Testis (tissue), 3 donors: ENCODE data around the gene FBXL7. TPM values are rescaled to one million over a fixed set of nuclear protein-coding genes. Genes with fewer than 3 reads are reported as not detected.

Experiments
- DNase-seq: peaks from one replicate; pipeline ENCODE4 v3.0.0-alpha.2; 2019
- H3K27ac ChIP-seq, 2 donors: fragments of 200-600 bp; sonication (generic); one replicate each; pipeline ENCODE4 v1.5.1; 2019
- H3K27me3 ChIP-seq: fragments of 200-600 bp; sonication (generic); one replicate; pipeline ENCODE4 v1.5.1; 2019
- H3K36me3 ChIP-seq: fragments of 200-600 bp; sonication (generic); one replicate; pipeline ENCODE4 v1.5.1; 2017; ENCODE audit warnings: low read depth; ENCODE audit errors: missing control alignments
- H3K4me1 ChIP-seq: fragments of 200-600 bp; sonication (generic); one replicate; pipeline ENCODE4 v1.5.1; 2019
- H3K4me3 ChIP-seq, 2 donors: fragments of 200-600 bp; sonication (generic); one replicate each; pipeline ENCODE4 v1.5.1; 2017 to 2019
- H3K9me3 ChIP-seq: fragments of 200-600 bp; sonication (generic); one replicate; pipeline ENCODE4 v1.5.1; 2017
- CTCF ChIP-seq, 3 experiments: fragments of 450-650 bp in 2 of 3; fragments of 200-600 bp in 1 of 3; sonication (generic) in 1 of 3; IDR thresholded peaks; one replicate each; pipeline ENCODE4 v1.5.1; 2016 to 2019; ENCODE audit warnings: antibody characterized with exemption in 3 of 3, mild to moderate bottlenecking in 2 of 3, moderate library complexity in 1 of 3
- POLR2A ChIP-seq: fragments of 450-650 bp; IDR thresholded peaks from one replicate; pipeline ENCODE4 v1.6.1; 2017; ENCODE audit warnings: antibody characterized with exemption, mild to moderate bottlenecking, moderate library complexity
- WGBS, 2 donors: methylation state at CpG; one replicate each; pipeline ENCODE4 v1.1.5; 2018; 5-methylcytosine and 5-hydroxymethylcytosine counted together
- intact Hi-C: fragments of 100-400 bp; cut with DNase I; formaldehyde crosslinking; loops from one replicate; pipeline ENCODE4 v1.15.1; 2023; ENCODE audit warnings: low total_unique reads
- polyA plus RNA-seq: library from polyadenylated mRNA; stranded (reverse); fragments of 350-450 nt; fragmentation: Illumina TruSeq; extraction: RNeasy Lipid Tissue Mini Kit (QIAGEN cat#74804); gene quantifications from one replicate; pipeline ENCODE4 v1.2.3, GENCODE V29; 2014; ENCODE audit warnings: low read depth, low replicate concordance; ENCODE audit not compliant: insufficient read depth
- total RNA-seq, 2 donors: library from RNA; depleted of rRNA; stranded (reverse); fragments of >200 nt; gene quantifications; one replicate each; pipeline ENCODE4 v1.2.3, GENCODE V29; 2016

The FBXL7 gene
- total and polyA plus RNA-seq, 3 donors from 2014 or later, result 9.8 to 17.3 (median 15.2) TPM

GRCh38 chr5:15734058-15734457 is 234.1 kb downstream of the FBXL7 start:
- Histone ChIP-seq H3K4me3 (no peak overlapping the region), H3K4me1 (no peaks in the 10 kb centered on the region), H3K36me3 (no peaks in the 10 kb centered on the region), H3K9me3 (no peaks in the 10 kb centered on the region), H3K27me3 (no peaks in the 10 kb centered on the region), H3K27ac (no peak overlapping the region)
- no peak for DNase-seq
- 82 to 87% methylated on average over 7 of the region's 7 CpGs for WGBS, 2 donors
- TF ChIP-seq CTCF (IDR thresholded peaks at IDR 0.05) (no peak), POLR2A (no peak)
- intact Hi-C loops, result no loop called here

- TF ChIP-seq POLR2A (no peak), CTCF (IDR thresholded peaks at IDR 0.05) (no peak)
These were observed 237.2 kb downstream of the FBXL7 start for GRCh38 chr5:15737036-15737821.

GRCh38 chr5:15737871-15738664 is 238.1 kb downstream of the FBXL7 start:
- WGBS, 2 donors, result 42 to 45% methylated on average over 5 of the region's 5 CpGs
- no peak overlapping the region for H3K27ac ChIP-seq
- no peak for DNase-seq

More at GRCh38 chr5:15737036-15737821, 237.2 kb downstream of the FBXL7 start:
- Histone ChIP-seq H3K27ac (no peak overlapping the region), H3K36me3 (no peaks in the 10 kb centered on the region), H3K9me3 (no peaks in the 10 kb centered on the region), H3K27me3 (no peaks in the 10 kb centered on the region), H3K4me3 (no peak overlapping the region), H3K4me1 (no peaks in the 10 kb centered on the region)
- WGBS, 2 donors, result 55% methylated on average over 8 of the region's 8 CpGs
- intact Hi-C loops, result no loop called here
- no peak for DNase-seq

GRCh38 chr5:15740383-15740782 is 240.4 kb downstream of the FBXL7 start:
- Histone ChIP-seq H3K27ac (no peak overlapping the region), H3K36me3 (no peaks in the 10 kb centered on the region), H3K9me3 (no peaks in the 10 kb centered on the region), H3K4me1 (no peaks in the 10 kb centered on the region), H3K27me3 (no peaks in the 10 kb centered on the region), H3K4me3 (no peak overlapping the region)
- no peak for DNase-seq
- no peak for TF ChIP-seq POLR2A
- TF ChIP-seq CTCF (IDR thresholded peaks at IDR 0.05), result no peak
- intact Hi-C loops, result no loop called here

More at GRCh38 chr5:15737871-15738664, 238.1 kb downstream of the FBXL7 start:
- no peaks in the 10 kb centered on the region for H3K27me3 ChIP-seq
- H3K4me1 ChIP-seq, result no peaks in the 10 kb centered on the region
- no peaks in the 10 kb centered on the region for H3K36me3 ChIP-seq
- H3K4me3 ChIP-seq, result no peak overlapping the region
- H3K9me3 ChIP-seq, result no peaks in the 10 kb centered on the region
- TF ChIP-seq POLR2A (no peak), CTCF (IDR thresholded peaks at IDR 0.05) (no peak)
- intact Hi-C loops, result no loop called here
